GM12865 (cell line): Measurements from ENCODE around the gene PLEKHA1.

Experiments
- DNase-seq: peaks from one replicate; pipeline ENCODE4 v3.0.0; 2010; ENCODE audit warnings: low read depth
- H3K4me3 ChIP-seq: 2 replicates; pipeline ENCODE4 v1.5.1; 2011; ENCODE audit warnings: mild to moderate bottlenecking, low read depth, low read length, control low read depth
- TF ChIP-seq, protein P1 (sequence below): IDR thresholded peaks from 2 replicates; pipeline ENCODE4 v1.5.1; 2011; ENCODE audit warnings: low read length, control low read depth, low read depth, inconsistent platforms; ENCODE audit not compliant: insufficient read depth; ENCODE audit errors: missing control alignments

The PLEKHA1 gene

DNA sequence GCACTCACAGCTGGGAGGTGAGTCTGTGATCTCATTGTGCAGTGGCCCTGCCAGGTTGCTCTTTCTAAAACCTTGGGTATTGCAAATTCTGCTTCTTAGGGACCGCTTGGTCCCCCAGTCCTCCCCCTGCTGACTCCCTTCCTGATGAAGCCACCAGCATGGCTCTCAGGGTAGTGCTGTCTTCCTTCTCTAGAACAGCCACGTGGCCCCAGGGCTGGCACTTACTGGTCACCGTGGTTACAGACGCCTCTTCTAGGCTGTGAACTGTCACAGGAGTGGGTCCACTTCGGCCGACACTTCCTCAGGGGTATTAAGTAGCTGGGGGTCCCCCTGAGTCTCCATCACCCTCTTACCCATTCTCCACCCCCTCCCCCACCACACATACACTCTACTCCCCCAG is 84.2 kb downstream of the PLEKHA1 start:
- TF ChIP-seq, protein P1, sequence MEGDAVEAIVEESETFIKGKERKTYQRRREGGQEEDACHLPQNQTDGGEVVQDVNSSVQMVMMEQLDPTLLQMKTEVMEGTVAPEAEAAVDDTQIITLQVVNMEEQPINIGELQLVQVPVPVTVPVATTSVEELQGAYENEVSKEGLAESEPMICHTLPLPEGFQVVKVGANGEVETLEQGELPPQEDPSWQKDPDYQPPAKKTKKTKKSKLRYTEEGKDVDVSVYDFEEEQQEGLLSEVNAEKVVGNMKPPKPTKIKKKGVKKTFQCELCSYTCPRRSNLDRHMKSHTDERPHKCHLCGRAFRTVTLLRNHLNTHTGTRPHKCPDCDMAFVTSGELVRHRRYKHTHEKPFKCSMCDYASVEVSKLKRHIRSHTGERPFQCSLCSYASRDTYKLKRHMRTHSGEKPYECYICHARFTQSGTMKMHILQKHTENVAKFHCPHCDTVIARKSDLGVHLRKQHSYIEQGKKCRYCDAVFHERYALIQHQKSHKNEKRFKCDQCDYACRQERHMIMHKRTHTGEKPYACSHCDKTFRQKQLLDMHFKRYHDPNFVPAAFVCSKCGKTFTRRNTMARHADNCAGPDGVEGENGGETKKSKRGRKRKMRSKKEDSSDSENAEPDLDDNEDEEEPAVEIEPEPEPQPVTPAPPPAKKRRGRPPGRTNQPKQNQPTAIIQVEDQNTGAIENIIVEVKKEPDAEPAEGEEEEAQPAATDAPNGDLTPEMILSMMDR = no peak
- H3K4me3 ChIP-seq = no peak overlapping the region
- DNase-seq = no peak

- no peak for DNase-seq
- H3K4me3 ChIP-seq = no peak overlapping the region
- TF ChIP-seq, protein P1 = no peak
Observed at GRCh38 chr10:122459561-122460273, 85.2 kb downstream of the PLEKHA1 start.

DNA sequence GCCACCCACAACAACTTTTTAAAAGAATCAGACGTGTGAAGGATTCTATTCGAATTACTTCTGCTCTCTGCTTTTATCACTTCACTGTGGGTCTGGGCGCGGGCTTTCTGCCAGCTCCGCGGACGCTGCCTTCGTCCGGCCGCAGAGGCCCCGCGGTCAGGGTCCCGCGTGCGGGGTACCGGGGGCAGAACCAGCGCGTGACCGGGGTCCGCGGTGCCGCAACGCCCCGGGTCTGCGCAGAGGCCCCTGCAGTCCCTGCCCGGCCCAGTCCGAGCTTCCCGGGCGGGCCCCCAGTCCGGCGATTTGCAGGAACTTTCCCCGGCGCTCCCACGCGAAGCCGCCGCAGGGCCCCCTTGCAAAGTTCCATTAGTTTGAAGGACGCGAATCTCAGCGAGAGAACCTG is 86.4 kb downstream of the PLEKHA1 start:
- H3K4me3 ChIP-seq = no peak overlapping the region
- TF ChIP-seq, protein P1 = no peak
- DNase-seq = no peak

DNA sequence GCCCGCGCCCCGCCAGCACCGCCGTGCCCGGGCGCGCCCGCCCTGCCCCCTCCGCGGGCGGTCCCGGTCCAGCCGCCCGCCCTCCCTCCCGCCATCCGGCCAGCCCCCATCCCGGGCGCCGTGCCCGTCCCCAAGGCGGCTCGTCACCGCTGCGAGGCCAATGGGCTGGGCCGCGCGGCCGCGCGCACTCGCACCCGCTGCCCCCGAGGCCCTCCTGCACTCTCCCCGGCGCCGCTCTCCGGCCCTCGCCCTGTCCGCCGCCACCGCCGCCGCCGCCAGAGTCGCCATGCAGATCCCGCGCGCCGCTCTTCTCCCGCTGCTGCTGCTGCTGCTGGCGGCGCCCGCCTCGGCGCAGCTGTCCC is 86.8 kb downstream of the PLEKHA1 start, which contains the start of gene HTRA1:
Gene HTRA1, plus strand, starts transcription at position 187 of the 362 bp plus-strand sequence. Its CDS starts 100 bp downstream, at position 287.
- TF ChIP-seq, protein P1 = no peak
- DNase-seq = no peak
- no peak within 1 kb of the TSS for H3K4me3 ChIP-seq

- no peak overlapping the region for H3K4me3 ChIP-seq
- TF ChIP-seq, protein P1 = no peak
- DNase-seq = no peak
Observed at GRCh38 chr10:122461729-122462532, 87.4 kb downstream of the PLEKHA1 start.

DNA sequence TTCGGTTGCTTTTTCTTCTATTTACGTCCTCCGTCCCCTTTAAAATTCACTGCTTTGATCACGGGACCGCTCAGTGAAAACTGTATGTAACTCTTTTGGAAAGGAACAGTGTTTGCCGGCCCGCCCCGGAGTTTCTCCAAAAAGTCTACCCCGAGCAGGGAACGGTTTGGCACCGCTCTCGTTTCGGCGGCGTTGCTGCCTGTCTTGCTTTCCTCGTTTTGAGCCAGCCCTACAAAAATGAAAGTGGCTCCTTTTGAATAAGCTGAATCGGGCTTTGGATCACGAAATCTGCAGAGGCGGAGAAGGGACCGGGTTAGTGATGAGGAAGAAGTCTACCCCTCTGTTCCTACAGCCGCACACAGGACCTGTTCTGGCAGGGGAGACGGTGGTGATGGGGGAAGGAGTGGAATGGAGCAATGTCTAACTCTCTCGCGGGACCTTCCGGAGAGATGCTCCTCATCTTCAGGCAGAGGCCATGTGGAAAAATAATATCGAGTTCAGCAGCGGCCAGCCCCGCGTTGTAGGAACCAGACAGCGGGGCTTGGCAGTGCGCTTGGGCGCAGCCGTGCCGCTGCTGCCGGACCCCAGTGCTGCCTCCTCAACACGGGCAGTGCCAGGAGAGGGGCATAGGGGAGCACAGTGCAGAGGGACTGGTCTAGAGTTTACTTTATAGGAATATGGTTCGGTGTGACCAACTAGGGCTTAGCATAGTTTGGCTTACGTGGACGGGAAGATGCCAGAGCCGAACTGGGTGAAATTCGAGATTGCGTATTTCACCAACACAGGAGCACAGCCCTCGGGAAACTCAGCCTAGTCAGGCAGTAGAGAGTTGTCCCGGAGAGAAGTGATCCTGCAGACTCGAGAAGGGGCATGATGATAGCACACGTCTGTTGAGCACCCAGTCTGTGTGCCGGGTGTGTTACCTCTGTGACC is 88.3 kb downstream of the PLEKHA1 start:
- DNase-seq = no peak
- TF ChIP-seq, protein P1 = no peak
- no peak overlapping the region for H3K4me3 ChIP-seq
